ENCODE data around the gene TES. TPM values are rescaled to one million over a fixed set of nuclear protein-coding genes. Genes with fewer than 3 reads are reported as not detected.

Gene TES
- total and polyA plus RNA-seq, 9 of the 15 experiments (the other 6 are each of a cell fraction or from before 2014, with no cell fraction given) = 20.7 to 61.6 (median 53.8) TPM

DNA sequence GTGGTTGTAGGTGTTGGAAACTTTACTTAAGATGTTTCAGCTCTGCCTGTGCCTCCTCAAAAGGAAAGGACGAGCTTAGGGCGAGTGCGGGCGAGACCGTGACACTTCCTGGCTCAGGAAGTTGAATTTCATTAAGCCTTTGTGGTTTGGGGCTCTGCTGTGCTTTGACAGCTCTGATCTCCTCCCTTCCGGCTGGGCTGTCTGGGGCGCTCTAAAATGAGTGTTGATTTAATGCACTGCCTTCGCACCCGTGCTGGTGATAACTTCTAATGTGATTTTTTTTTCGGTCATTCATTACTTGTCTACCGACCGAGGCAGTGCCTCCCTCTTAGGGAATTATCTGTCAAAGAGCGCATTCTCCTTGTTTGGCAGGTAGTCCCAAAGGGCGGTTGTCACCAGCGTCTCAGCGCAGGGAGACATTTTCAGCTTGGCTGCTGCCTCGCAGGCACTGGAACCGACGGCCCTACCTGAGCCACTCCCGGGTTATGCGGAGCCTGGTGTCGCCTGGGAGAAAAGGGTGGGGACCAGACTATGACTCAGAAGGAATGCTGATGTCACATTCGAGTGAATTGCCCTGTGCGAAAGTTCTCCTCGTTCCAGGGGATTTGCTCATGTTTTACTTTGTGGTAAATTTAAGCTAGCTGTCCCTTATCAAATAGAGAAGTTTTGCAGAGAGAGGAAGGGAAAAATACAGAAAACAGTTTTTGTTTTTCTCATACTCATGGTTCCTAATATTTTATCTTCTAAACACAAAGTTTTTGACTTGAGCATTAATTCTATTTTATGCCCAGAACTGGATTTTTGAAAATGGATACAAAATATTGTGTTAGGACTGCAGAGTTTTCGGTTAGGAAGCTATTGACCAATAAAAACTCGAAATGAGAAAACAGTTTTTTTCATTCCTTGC lies 920 bp downstream of the TES start (continued):
- TF ChIP-seq GABPB1 (CRISPR knock-in tag; IDR thresholded peaks at IDR 0.05) = peak; percentile 58; the same call in 1 of the 2 replicates
- TF ChIP-seq, protein P1, sequence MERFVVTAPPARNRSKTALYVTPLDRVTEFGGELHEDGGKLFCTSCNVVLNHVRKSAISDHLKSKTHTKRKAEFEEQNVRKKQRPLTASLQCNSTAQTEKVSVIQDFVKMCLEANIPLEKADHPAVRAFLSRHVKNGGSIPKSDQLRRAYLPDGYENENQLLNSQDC (CRISPR knock-in tag; IDR thresholded peaks at IDR 0.05) = no peak
- peak; percentile 57; the same call in 1 of the 2 replicates for TF ChIP-seq KHSRP (IDR thresholded peaks at IDR 0.05)
- no peak for TF ChIP-seq GTF2F1 (IDR thresholded peaks at IDR 0.05; ENCODE audit: low read depth, low read length)
- no peak for TF ChIP-seq MYNN (IDR thresholded peaks at IDR 0.05)
- TF ChIP-seq MYNN (CRISPR knock-in tag; IDR thresholded peaks at IDR 0.05) = no peak
- TF ChIP-seq FOS (IDR thresholded peaks at IDR 0.05; ENCODE audit: extremely low read depth, insufficient read length) = peak; percentile 31
- no peak for TF ChIP-seq YBX1 (IDR thresholded peaks at IDR 0.05)
- peak; percentile 79; the same call in 1 of the 2 replicates for TF ChIP-seq MTA3 (IDR thresholded peaks at IDR 0.05; ENCODE audit: borderline replicate concordance)
- peak; percentile 92 for TF ChIP-seq MEIS2 (IDR thresholded peaks at IDR 0.05; ENCODE audit: partially characterized antibody)
- TF ChIP-seq PTBP1 (IDR thresholded peaks at IDR 0.05; ENCODE audit: low read depth, low read length) = no peak
- TF ChIP-seq CREBBP (IDR thresholded peaks at IDR 0.05; ENCODE audit: low read depth, low read length) = no peak
- peak; percentile 14 for TF ChIP-seq CHD4 (IDR thresholded peaks at IDR 0.05; ENCODE audit: insufficient read depth, insufficient replicate concordance, low read depth, low read length, poor library complexity, severe bottlenecking)
- TF ChIP-seq ZNF263 (CRISPR knock-in tag; IDR thresholded peaks at IDR 0.05; ENCODE audit: borderline replicate concordance) = peak; percentile 37; the same call in 1 of the 2 replicates
- TF ChIP-seq ZNF431 (CRISPR knock-in tag; IDR thresholded peaks at IDR 0.05) = no peak
- TF ChIP-seq KLF1 (tag; IDR thresholded peaks at IDR 0.05) = peak; percentile 77
- TF ChIP-seq, protein P2, sequence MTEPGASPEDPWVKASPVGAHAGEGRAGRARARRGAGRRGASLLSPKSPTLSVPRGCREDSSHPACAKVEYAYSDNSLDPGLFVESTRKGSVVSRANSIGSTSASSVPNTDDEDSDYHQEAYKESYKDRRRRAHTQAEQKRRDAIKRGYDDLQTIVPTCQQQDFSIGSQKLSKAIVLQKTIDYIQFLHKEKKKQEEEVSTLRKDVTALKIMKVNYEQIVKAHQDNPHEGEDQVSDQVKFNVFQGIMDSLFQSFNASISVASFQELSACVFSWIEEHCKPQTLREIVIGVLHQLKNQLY (CRISPR knock-in tag; conservative IDR thresholded peaks at IDR 0.05) = no peak
- no peak for TF ChIP-seq ZKSCAN8 (CRISPR knock-in tag; IDR thresholded peaks at IDR 0.05)
- no peak for TF ChIP-seq BMI1 (IDR thresholded peaks at IDR 0.05; ENCODE audit: low read length)
- no peak for TF ChIP-seq HIVEP1 (CRISPR knock-in tag; IDR thresholded peaks at IDR 0.05)
- peak; percentile 71 for TF ChIP-seq ZFX (CRISPR knock-in tag; IDR thresholded peaks at IDR 0.05)
- TF ChIP-seq TBL1XR1 (IDR thresholded peaks at IDR 0.05; ENCODE audit: low read length in 2 of 2) = peak in 1 of 2 experiments; percentile 55; a peak in 2 of 4 replicates
- TF ChIP-seq, protein P3, sequence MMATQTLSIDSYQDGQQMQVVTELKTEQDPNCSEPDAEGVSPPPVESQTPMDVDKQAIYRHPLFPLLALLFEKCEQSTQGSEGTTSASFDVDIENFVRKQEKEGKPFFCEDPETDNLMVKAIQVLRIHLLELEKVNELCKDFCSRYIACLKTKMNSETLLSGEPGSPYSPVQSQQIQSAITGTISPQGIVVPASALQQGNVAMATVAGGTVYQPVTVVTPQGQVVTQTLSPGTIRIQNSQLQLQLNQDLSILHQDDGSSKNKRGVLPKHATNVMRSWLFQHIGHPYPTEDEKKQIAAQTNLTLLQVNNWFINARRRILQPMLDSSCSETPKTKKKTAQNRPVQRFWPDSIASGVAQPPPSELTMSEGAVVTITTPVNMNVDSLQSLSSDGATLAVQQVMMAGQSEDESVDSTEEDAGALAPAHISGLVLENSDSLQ (IDR thresholded peaks at IDR 0.05) = peak; percentile 85
- no peak for TF ChIP-seq ZNF79 (CRISPR knock-in tag; IDR thresholded peaks at IDR 0.05; ENCODE audit: low read depth)
- TF ChIP-seq RBM34 (IDR thresholded peaks at IDR 0.05; ENCODE audit: borderline replicate concordance, insufficient read depth, low read length) = no peak
- peak in 1 of 2 experiments; percentile 76; a peak in 1 of 4 replicates for TF ChIP-seq CSDE1 (IDR thresholded peaks at IDR 0.05)
- TF ChIP-seq ESRRA (IDR thresholded peaks at IDR 0.05; ENCODE audit: borderline replicate concordance, low read depth) = peak; percentile 25; the same call in 1 of the 2 replicates
- peak in 2 of 3 experiments; percentile 65 to 87 for TF ChIP-seq YY1 (IDR thresholded peaks at IDR 0.05; ENCODE audit: borderline replicate concordance in 1 of 3, control insufficient read depth in 1 of 3, extremely low read depth in 1 of 3, insufficient read depth in 3 of 3, insufficient read length in 1 of 3, insufficient replicate concordance in 2 of 3, low read depth in 1 of 3, low read length in 2 of 3)

Measured in K562 (cell line).